ENCODE measurements around the gene GLDN.

DNA sequence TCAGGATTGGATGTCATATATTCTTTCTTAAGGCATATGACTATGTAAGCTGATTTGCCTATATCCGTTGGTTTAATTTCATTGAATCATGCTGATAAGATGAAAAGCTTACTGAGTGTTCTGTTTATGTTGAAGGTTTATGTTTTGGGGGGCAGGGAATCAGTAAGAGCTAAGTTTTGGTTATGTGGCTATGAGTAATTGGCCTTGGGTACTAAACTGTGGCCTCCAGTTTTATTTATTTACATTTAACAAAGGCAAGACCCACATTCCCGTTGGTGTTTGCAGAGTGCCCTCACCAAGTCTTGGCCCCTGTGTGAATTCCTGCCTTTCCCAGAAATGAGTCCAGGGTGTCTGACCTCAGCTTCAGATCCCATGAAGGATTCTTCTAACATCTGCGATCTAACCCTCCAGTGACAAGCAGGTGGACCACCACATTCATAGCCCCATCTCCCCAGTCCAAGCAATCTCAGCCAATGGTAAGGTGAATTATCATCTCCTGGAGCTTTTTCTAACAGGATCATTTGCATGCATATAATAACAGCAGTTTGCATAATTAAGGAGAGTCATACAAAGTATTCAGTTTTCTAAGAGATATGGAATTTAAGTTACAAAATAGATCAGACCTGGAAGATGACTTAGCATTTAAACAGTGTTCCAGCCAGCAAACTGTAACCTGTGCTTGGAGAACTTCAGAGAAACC, 27.4 kb downstream of the GLDN start:
- TF ChIP-seq, protein P1, sequence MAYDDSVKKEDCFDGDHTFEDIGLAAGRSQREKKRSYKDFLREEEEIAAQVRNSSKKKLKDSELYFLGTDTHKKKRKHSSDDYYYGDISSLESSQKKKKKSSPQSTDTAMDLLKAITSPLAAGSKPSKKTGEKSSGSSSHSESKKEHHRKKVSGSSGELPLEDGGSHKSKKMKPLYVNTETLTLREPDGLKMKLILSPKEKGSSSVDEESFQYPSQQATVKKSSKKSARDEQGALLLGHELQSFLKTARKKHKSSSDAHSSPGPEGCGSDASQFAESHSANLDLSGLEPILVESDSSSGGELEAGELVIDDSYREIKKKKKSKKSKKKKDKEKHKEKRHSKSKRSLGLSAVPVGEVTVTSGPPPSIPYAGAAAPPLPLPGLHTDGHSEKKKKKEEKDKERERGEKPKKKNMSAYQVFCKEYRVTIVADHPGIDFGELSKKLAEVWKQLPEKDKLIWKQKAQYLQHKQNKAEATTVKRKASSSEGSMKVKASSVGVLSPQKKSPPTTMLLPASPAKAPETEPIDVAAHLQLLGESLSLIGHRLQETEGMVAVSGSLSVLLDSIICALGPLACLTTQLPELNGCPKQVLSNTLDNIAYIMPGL (CRISPR knock-in tag; IDR thresholded peaks at IDR 0.05), result no peak
- TF ChIP-seq, protein P2, sequence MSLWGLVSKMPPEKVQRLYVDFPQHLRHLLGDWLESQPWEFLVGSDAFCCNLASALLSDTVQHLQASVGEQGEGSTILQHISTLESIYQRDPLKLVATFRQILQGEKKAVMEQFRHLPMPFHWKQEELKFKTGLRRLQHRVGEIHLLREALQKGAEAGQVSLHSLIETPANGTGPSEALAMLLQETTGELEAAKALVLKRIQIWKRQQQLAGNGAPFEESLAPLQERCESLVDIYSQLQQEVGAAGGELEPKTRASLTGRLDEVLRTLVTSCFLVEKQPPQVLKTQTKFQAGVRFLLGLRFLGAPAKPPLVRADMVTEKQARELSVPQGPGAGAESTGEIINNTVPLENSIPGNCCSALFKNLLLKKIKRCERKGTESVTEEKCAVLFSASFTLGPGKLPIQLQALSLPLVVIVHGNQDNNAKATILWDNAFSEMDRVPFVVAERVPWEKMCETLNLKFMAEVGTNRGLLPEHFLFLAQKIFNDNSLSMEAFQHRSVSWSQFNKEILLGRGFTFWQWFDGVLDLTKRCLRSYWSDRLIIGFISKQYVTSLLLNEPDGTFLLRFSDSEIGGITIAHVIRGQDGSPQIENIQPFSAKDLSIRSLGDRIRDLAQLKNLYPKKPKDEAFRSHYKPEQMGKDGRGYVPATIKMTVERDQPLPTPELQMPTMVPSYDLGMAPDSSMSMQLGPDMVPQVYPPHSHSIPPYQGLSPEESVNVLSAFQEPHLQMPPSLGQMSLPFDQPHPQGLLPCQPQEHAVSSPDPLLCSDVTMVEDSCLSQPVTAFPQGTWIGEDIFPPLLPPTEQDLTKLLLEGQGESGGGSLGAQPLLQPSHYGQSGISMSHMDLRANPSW (CRISPR knock-in tag; conservative IDR thresholded peaks at IDR 0.05; ENCODE audit: low read depth), result no peak
- TF ChIP-seq, protein P3, sequence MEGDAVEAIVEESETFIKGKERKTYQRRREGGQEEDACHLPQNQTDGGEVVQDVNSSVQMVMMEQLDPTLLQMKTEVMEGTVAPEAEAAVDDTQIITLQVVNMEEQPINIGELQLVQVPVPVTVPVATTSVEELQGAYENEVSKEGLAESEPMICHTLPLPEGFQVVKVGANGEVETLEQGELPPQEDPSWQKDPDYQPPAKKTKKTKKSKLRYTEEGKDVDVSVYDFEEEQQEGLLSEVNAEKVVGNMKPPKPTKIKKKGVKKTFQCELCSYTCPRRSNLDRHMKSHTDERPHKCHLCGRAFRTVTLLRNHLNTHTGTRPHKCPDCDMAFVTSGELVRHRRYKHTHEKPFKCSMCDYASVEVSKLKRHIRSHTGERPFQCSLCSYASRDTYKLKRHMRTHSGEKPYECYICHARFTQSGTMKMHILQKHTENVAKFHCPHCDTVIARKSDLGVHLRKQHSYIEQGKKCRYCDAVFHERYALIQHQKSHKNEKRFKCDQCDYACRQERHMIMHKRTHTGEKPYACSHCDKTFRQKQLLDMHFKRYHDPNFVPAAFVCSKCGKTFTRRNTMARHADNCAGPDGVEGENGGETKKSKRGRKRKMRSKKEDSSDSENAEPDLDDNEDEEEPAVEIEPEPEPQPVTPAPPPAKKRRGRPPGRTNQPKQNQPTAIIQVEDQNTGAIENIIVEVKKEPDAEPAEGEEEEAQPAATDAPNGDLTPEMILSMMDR (IDR thresholded peaks at IDR 0.05), result no peak
- no peak for TF ChIP-seq ZNF671 (CRISPR knock-in tag; IDR thresholded peaks at IDR 0.05)
- TF ChIP-seq EMX1 (CRISPR knock-in tag; IDR thresholded peaks at IDR 0.05), result no peak
- TF ChIP-seq, protein P4, sequence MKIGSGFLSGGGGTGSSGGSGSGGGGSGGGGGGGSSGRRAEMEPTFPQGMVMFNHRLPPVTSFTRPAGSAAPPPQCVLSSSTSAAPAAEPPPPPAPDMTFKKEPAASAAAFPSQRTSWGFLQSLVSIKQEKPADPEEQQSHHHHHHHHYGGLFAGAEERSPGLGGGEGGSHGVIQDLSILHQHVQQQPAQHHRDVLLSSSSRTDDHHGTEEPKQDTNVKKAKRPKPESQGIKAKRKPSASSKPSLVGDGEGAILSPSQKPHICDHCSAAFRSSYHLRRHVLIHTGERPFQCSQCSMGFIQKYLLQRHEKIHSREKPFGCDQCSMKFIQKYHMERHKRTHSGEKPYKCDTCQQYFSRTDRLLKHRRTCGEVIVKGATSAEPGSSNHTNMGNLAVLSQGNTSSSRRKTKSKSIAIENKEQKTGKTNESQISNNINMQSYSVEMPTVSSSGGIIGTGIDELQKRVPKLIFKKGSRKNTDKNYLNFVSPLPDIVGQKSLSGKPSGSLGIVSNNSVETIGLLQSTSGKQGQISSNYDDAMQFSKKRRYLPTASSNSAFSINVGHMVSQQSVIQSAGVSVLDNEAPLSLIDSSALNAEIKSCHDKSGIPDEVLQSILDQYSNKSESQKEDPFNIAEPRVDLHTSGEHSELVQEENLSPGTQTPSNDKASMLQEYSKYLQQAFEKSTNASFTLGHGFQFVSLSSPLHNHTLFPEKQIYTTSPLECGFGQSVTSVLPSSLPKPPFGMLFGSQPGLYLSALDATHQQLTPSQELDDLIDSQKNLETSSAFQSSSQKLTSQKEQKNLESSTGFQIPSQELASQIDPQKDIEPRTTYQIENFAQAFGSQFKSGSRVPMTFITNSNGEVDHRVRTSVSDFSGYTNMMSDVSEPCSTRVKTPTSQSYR (CRISPR knock-in tag; IDR thresholded peaks at IDR 0.05), result no peak
- TF ChIP-seq, protein P5, sequence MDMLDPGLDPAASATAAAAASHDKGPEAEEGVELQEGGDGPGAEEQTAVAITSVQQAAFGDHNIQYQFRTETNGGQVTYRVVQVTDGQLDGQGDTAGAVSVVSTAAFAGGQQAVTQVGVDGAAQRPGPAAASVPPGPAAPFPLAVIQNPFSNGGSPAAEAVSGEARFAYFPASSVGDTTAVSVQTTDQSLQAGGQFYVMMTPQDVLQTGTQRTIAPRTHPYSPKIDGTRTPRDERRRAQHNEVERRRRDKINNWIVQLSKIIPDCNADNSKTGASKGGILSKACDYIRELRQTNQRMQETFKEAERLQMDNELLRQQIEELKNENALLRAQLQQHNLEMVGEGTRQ (CRISPR knock-in tag; IDR thresholded peaks at IDR 0.05), result no peak
- TF ChIP-seq, protein P6, sequence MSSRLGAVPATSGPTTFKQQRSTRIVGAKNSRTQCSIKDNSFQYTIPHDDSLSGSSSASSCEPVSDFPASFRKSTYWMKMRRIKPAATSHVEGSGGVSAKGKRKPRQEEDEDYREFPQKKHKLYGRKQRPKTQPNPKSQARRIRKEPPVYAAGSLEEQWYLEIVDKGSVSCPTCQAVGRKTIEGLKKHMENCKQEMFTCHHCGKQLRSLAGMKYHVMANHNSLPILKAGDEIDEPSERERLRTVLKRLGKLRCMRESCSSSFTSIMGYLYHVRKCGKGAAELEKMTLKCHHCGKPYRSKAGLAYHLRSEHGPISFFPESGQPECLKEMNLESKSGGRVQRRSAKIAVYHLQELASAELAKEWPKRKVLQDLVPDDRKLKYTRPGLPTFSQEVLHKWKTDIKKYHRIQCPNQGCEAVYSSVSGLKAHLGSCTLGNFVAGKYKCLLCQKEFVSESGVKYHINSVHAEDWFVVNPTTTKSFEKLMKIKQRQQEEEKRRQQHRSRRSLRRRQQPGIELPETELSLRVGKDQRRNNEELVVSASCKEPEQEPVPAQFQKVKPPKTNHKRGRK (CRISPR knock-in tag; IDR thresholded peaks at IDR 0.05; ENCODE audit: borderline replicate concordance), result no peak
- TF ChIP-seq, protein P7, sequence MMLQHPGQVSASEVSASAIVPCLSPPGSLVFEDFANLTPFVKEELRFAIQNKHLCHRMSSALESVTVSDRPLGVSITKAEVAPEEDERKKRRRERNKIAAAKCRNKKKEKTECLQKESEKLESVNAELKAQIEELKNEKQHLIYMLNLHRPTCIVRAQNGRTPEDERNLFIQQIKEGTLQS (CRISPR knock-in tag; conservative IDR thresholded peaks at IDR 0.05), result no peak
- TF ChIP-seq RELA (CRISPR knock-in tag; IDR thresholded peaks at IDR 0.05; ENCODE audit: borderline replicate concordance), result no peak

All from WTC11 (cell line).